C4-2B (cell line): Measurements from ENCODE around the gene ATG10.

Experiments used
- ZFX ChIP-seq: fragments of 450-650 bp; IDR thresholded peaks from 2 replicates; pipeline ENCODE4 v1.6.1; 2017
- TF ChIP-seq, protein P1 (sequence below): fragments of 450-650 bp; conservative IDR thresholded peaks from 2 replicates; pipeline ENCODE4 v1.5.1; 2017; ENCODE audit warnings: mild to moderate bottlenecking

DNA sequence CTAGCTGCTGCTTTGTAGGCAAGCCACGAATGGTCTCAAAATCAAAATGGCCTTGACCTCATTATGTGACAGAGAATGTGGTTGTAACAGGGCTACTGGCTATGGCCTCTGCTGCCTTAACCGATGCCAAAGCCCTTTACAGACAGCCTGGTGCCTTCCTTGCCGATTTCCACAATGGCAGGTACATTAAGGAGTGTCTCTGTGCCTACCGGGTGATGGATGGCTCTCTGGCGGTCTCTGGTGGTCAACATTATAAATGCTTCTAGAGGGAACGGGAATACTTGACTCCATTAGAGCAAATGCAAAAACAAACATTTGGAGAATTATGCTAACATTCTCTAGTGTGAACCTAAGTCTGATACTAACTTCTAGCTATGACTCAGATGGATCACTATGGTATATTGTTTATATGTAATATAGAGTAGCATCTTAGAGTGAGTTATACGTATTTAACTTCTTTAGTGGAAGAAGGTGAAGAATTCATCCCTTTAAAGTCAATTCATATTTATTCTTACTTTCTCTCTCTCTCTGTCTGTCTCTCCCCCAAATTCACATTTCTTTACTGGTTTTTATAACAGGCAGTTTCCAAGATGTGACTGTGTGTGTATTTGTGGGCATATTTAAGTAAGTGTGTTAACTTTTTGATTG lies 253.8 kb downstream of the ATG10 start:
- TF ChIP-seq, protein P1, sequence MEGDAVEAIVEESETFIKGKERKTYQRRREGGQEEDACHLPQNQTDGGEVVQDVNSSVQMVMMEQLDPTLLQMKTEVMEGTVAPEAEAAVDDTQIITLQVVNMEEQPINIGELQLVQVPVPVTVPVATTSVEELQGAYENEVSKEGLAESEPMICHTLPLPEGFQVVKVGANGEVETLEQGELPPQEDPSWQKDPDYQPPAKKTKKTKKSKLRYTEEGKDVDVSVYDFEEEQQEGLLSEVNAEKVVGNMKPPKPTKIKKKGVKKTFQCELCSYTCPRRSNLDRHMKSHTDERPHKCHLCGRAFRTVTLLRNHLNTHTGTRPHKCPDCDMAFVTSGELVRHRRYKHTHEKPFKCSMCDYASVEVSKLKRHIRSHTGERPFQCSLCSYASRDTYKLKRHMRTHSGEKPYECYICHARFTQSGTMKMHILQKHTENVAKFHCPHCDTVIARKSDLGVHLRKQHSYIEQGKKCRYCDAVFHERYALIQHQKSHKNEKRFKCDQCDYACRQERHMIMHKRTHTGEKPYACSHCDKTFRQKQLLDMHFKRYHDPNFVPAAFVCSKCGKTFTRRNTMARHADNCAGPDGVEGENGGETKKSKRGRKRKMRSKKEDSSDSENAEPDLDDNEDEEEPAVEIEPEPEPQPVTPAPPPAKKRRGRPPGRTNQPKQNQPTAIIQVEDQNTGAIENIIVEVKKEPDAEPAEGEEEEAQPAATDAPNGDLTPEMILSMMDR, result peak; percentile 95
- no peak for TF ChIP-seq ZFX
